Prostate gland (tissue), 2 donors: ENCODE data around the gene HSD17B1.
"Not testable (repeated sequence)": the region's sequence is repeated elsewhere in the genome, so short reads cannot be mapped to it uniquely, and the experiment has no call there.

ENCODE experiments used
- POLR2AphosphoS5 ChIP-seq: sonication (generic); formaldehyde crosslinking; IDR thresholded peaks from one replicate; pipeline ENCODE4 v1.6.1; 2017; ENCODE audit warnings: antibody characterized with exemption
- TF ChIP-seq, protein P1 (sequence below), 4 experiments: fragments of 200-600 bp in 2 of 4; fragments of 450-650 bp in 2 of 4; sonication (generic) in 2 of 4; IDR thresholded peaks; 1 replicate in 3 of 4; 2 replicates in 1 of 4; pipeline ENCODE4 v1.5.1; 2016 to 2019; ENCODE audit warnings: antibody characterized with exemption in 4 of 4, mild to moderate bottlenecking in 2 of 4, moderate library complexity in 2 of 4

DNA sequence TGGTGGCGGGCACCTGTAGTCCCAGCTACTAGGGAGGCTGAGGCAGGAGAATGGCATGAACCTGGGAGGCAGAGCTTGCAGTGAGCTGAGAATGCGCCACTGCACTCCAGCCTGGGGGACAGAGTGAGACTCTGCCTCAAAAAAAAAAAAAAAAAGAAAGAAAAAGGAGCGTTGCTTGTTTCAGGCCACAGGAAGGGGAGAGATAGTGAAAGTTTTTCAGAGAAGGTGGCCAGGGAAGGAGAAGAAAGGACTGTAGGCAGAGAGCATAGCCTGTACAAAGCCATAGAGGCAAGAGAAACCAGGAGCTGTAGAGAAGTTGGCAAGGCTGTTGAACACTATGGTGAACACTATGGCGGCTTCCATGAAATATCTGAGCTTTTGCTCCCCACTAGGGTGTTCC lies 12.2 kb upstream of the HSD17B1 start:
- TF ChIP-seq, protein P1, sequence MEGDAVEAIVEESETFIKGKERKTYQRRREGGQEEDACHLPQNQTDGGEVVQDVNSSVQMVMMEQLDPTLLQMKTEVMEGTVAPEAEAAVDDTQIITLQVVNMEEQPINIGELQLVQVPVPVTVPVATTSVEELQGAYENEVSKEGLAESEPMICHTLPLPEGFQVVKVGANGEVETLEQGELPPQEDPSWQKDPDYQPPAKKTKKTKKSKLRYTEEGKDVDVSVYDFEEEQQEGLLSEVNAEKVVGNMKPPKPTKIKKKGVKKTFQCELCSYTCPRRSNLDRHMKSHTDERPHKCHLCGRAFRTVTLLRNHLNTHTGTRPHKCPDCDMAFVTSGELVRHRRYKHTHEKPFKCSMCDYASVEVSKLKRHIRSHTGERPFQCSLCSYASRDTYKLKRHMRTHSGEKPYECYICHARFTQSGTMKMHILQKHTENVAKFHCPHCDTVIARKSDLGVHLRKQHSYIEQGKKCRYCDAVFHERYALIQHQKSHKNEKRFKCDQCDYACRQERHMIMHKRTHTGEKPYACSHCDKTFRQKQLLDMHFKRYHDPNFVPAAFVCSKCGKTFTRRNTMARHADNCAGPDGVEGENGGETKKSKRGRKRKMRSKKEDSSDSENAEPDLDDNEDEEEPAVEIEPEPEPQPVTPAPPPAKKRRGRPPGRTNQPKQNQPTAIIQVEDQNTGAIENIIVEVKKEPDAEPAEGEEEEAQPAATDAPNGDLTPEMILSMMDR (IDR thresholded peaks at IDR 0.05): not testable (repeated sequence)
- not testable (repeated sequence) for TF ChIP-seq POLR2AphosphoS5
